Measurements from ENCODE around the gene CDCA3. TPM values are rescaled to one million over a fixed set of nuclear protein-coding genes. Genes with fewer than 3 reads are reported as not detected.
A peak's percentile ranks its signal among the peaks of the same experiment; 100 is the strongest.

The CDCA3 gene
- total and polyA plus RNA-seq, 2 of the 13 experiments (the other 11 are each of a cell fraction or from before 2014, with no cell fraction given), result 32.7 to 56.5 TPM

DNA sequence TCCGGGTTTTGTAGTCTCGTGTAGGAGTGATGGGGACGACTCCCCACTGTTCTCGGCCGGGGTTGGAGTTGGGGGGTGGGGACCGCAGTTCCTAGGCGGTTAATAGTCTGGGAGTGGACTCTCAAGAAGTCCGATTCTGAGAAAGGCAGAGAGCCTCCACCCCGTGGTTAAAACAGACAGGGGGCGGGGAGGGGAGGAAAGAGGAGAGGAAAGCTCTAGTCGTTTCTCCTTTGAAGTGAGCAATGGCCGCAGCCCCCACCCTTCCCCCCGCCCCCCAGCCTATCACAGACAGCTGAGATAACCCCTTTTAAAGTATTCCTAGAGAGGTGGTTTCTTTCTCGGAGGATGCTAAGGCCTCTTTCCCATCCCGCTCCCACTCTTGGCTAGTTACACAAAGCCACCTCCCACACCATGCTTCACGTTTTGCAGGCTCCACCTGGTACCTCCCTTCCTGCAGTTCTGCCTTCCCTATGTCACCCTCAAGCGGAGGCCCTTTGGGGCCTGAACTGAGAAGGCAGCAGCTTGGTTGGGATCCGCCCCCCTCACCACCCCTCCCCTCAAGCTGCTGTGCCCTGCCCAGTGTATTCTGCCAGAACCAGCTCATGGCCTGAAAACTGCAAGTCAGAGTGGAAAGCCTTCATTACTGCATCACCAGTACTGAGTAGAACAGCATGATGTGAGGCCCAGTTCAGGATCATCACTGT is 1.7 kb upstream of the CDCA3 start (continued):
- TF ChIP-seq ZNF839 (CRISPR knock-in tag; IDR thresholded peaks at IDR 0.05; ENCODE audit: borderline replicate concordance) (0 out of 2 replicates have a peak, but pooled peaks have one; percentile 9), STAT5B (CRISPR knock-in tag; IDR thresholded peaks at IDR 0.05) (no peak), ZBTB2 (CRISPR knock-in tag; IDR thresholded peaks at IDR 0.05; ENCODE audit: low read depth) (no peak), PBX3 (CRISPR knock-in tag; IDR thresholded peaks at IDR 0.05; ENCODE audit: borderline replicate concordance) (no peak), ZNF549 (CRISPR knock-in tag; IDR thresholded peaks at IDR 0.05) (no peak), ATM (IDR thresholded peaks at IDR 0.05; ENCODE audit: borderline replicate concordance) (no peak), ZNF773 (CRISPR knock-in tag; IDR thresholded peaks at IDR 0.05; ENCODE audit: borderline replicate concordance) (no peak), ZNF567 (CRISPR knock-in tag; IDR thresholded peaks at IDR 0.05; ENCODE audit: borderline replicate concordance) (no peak), ZNF282 (IDR thresholded peaks at IDR 0.05; ENCODE audit: partially characterized antibody) (no peak), REXO4 (CRISPR knock-in tag; IDR thresholded peaks at IDR 0.05; ENCODE audit: borderline replicate concordance) (no peak), ZNF788 (CRISPR knock-in tag; IDR thresholded peaks at IDR 0.05; ENCODE audit: borderline replicate concordance) (no peak), RELA (CRISPR knock-in tag; IDR thresholded peaks at IDR 0.05) (no peak), ZNF501 (CRISPR knock-in tag; IDR thresholded peaks at IDR 0.05) (no peak), MTF1 (CRISPR knock-in tag; IDR thresholded peaks at IDR 0.05) (no peak), TFAP4 (IDR thresholded peaks at IDR 0.05; ENCODE audit: borderline replicate concordance, low read depth) (no peak; the same call in 1 of the 2 replicates), ZNF777 (CRISPR knock-in tag; IDR thresholded peaks at IDR 0.05) (no peak), MZF1 (CRISPR knock-in tag; IDR thresholded peaks at IDR 0.05; ENCODE audit: borderline replicate concordance) (no peak), RNF2 (conservative IDR thresholded peaks at IDR 0.05; ENCODE audit: low read depth) (no peak), KLF13 (CRISPR knock-in tag; IDR thresholded peaks at IDR 0.05) (no peak), ZGPAT (CRISPR knock-in tag; IDR thresholded peaks at IDR 0.05) (no peak), ATRX (CRISPR knock-in tag; IDR thresholded peaks at IDR 0.05; ENCODE audit: borderline replicate concordance) (no peak), ZNF672 (CRISPR knock-in tag; IDR thresholded peaks at IDR 0.05) (no peak), ZNF782 (CRISPR knock-in tag; IDR thresholded peaks at IDR 0.05; ENCODE audit: borderline replicate concordance) (no peak)
- TF ChIP-seq, protein P1, sequence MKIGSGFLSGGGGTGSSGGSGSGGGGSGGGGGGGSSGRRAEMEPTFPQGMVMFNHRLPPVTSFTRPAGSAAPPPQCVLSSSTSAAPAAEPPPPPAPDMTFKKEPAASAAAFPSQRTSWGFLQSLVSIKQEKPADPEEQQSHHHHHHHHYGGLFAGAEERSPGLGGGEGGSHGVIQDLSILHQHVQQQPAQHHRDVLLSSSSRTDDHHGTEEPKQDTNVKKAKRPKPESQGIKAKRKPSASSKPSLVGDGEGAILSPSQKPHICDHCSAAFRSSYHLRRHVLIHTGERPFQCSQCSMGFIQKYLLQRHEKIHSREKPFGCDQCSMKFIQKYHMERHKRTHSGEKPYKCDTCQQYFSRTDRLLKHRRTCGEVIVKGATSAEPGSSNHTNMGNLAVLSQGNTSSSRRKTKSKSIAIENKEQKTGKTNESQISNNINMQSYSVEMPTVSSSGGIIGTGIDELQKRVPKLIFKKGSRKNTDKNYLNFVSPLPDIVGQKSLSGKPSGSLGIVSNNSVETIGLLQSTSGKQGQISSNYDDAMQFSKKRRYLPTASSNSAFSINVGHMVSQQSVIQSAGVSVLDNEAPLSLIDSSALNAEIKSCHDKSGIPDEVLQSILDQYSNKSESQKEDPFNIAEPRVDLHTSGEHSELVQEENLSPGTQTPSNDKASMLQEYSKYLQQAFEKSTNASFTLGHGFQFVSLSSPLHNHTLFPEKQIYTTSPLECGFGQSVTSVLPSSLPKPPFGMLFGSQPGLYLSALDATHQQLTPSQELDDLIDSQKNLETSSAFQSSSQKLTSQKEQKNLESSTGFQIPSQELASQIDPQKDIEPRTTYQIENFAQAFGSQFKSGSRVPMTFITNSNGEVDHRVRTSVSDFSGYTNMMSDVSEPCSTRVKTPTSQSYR (CRISPR knock-in tag; IDR thresholded peaks at IDR 0.05; ENCODE audit: borderline replicate concordance), result no peak

Measured in HepG2 (cell line).